HepG2 (cell line): Measurements from ENCODE around the gene CFL1. TPM values are rescaled to one million over a fixed set of nuclear protein-coding genes. Genes with fewer than 3 reads are reported as not detected.

Source experiments
- CCDC6 ChIP-seq: sonication (generic); formaldehyde crosslinking; IDR thresholded peaks from 2 replicates; pipeline ENCODE4 v1.8.1; 2022; ENCODE audit warnings: mild to moderate bottlenecking, missing genetic modification reagents, moderate library complexity
- ETV5 ChIP-seq: IDR thresholded peaks from 2 replicates; pipeline ENCODE4 v1.6.1; 2018; ENCODE audit warnings: missing biosample characterization, missing genetic modification reagents, inconsistent platforms, borderline replicate concordance
- FOXJ3 ChIP-seq: sonication (generic); formaldehyde crosslinking; IDR thresholded peaks from 2 replicates; pipeline ENCODE4 v1.4.0; 2020; ENCODE audit warnings: missing genetic modification reagents, mild to moderate bottlenecking, borderline replicate concordance
- GTF2F1 ChIP-seq: fragments of 150-350 bp; IDR thresholded peaks from 2 replicates; pipeline ENCODE4 v1.6.1; 2014; ENCODE audit warnings: low read length
- GZF1 ChIP-seq: sonication (generic); formaldehyde crosslinking; IDR thresholded peaks from 2 replicates; pipeline ENCODE4 v1.5.1; 2020; ENCODE audit warnings: mild to moderate bottlenecking, missing genetic modification reagents
- HNRNPH1 ChIP-seq: fragments of 200-400 bp; formaldehyde crosslinking; optimal IDR thresholded peaks from 2 replicates; pipeline ENCODE3; 2017; ENCODE audit warnings: mild to moderate bottlenecking, low read depth, low read length
- KDM5A ChIP-seq: fragments of 200-600 bp; sonication (generic); IDR thresholded peaks from 2 replicates; pipeline ENCODE4 v1.7.0; 2018; ENCODE audit warnings: antibody characterized with exemption, mild to moderate bottlenecking, low read length, borderline replicate concordance
- KLF6 ChIP-seq: IDR thresholded peaks from 2 replicates; pipeline ENCODE4 v1.8.0; 2016; ENCODE audit warnings: missing biosample characterization, missing genetic modification reagents
- KMT2A ChIP-seq: sonication (generic); formaldehyde crosslinking; IDR thresholded peaks from 2 replicates; pipeline ENCODE4 v1.4.0; 2020; ENCODE audit warnings: missing genetic modification reagents
- NFYC ChIP-seq: IDR thresholded peaks from 2 replicates; pipeline ENCODE4 v1.6.1; 2016; ENCODE audit warnings: missing genetic modification reagents, missing compliant biosample characterization
- NR0B2 ChIP-seq: sonication (generic); formaldehyde crosslinking; IDR thresholded peaks from 2 replicates; pipeline ENCODE4 v1.4.0; 2020; ENCODE audit warnings: mild to moderate bottlenecking, missing genetic modification reagents
- PBX3 ChIP-seq: sonication (generic); formaldehyde crosslinking; IDR thresholded peaks from 2 replicates; pipeline ENCODE4 v1.8.1; 2023; ENCODE audit warnings: missing genetic modification reagents, inconsistent platforms, borderline replicate concordance
- POLR2A ChIP-seq, 2 experiments: IDR thresholded peaks; 2 replicates each; pipeline ENCODE4 v1.6.1; 2011; ENCODE audit warnings: low read depth in 2 of 2, low read length in 2 of 2, mild to moderate bottlenecking in 1 of 2, moderate library complexity in 1 of 2; ENCODE audit not compliant: insufficient read depth in 1 of 2
- RARG ChIP-seq: sonication (generic); formaldehyde crosslinking; IDR thresholded peaks from 2 replicates; pipeline ENCODE4 v1.4.0; 2020; ENCODE audit warnings: low read depth, mild to moderate bottlenecking, missing genetic modification reagents
- SATB2 ChIP-seq: sonication (generic); formaldehyde crosslinking; IDR thresholded peaks from 2 replicates; pipeline ENCODE4 v1.5.0; 2020; ENCODE audit warnings: missing genetic modification reagents
- TEAD3 ChIP-seq: optimal IDR thresholded peaks from 2 replicates; pipeline ENCODE3; 2016; ENCODE audit warnings: borderline replicate concordance
- YEATS2 ChIP-seq: sonication (generic); formaldehyde crosslinking; IDR thresholded peaks from 2 replicates; pipeline ENCODE4 v1.4.0; 2020; ENCODE audit warnings: missing genetic modification reagents, borderline replicate concordance
- ZFX ChIP-seq: sonication (generic); formaldehyde crosslinking; IDR thresholded peaks from 2 replicates; pipeline ENCODE4 v1.4.0; 2020; ENCODE audit warnings: mild to moderate bottlenecking, low read depth, missing genetic modification reagents, moderate library complexity
- ZNF253 ChIP-seq: sonication (generic); formaldehyde crosslinking; IDR thresholded peaks from 2 replicates; pipeline ENCODE4 v1.8.0; 2022; ENCODE audit warnings: mild to moderate bottlenecking, missing genetic modification reagents, borderline replicate concordance
- ZNF337 ChIP-seq: sonication (generic); formaldehyde crosslinking; IDR thresholded peaks from 2 replicates; pipeline ENCODE4 v1.5.1; 2020; ENCODE audit warnings: missing genetic modification reagents, low read depth, mild to moderate bottlenecking, borderline replicate concordance
- ZNF431 ChIP-seq: sonication (generic); formaldehyde crosslinking; IDR thresholded peaks from 2 replicates; pipeline ENCODE4 v1.9.0; 2022; ENCODE audit warnings: missing genetic modification reagents, low read depth, mild to moderate bottlenecking, borderline replicate concordance
- ZNF552 ChIP-seq: sonication (generic); formaldehyde crosslinking; IDR thresholded peaks from 2 replicates; pipeline ENCODE4 v1.9.0; 2022; ENCODE audit warnings: missing genetic modification reagents, mild to moderate bottlenecking, borderline replicate concordance
- ZNF670 ChIP-seq: sonication (generic); formaldehyde crosslinking; IDR thresholded peaks from 2 replicates; pipeline ENCODE4 v1.8.0; 2022; ENCODE audit warnings: mild to moderate bottlenecking, missing genetic modification reagents, borderline replicate concordance
- ZNF792 ChIP-seq: IDR thresholded peaks from 2 replicates; pipeline ENCODE4 v1.6.1; 2016
- polyA plus RNA-seq, 8 experiments: library from polyadenylated mRNA; depleted of rRNA in 3 of 8; stranded (reverse) in 7 of 8; unstranded in 1 of 8; fragments of >200 nt; fragmentation: Illumina TruSeq in 4 of 8; extraction: Trizol in 4 of 8; gene quantifications; 2 replicates each; pipeline versions ENCODE4 v1.2.1 to v1.2.3, GENCODE V29; 2011 to 2016; ENCODE audit warnings: low read depth in 4 of 8, missing spikeins in 1 of 8, mixed read lengths in 1 of 8; ENCODE audit not compliant: insufficient read depth in 1 of 8
- total RNA-seq, 5 experiments: library from RNA; depleted of rRNA; stranded (reverse); fragments of >200 nt; fragmentation: Illumina TruSeq; extraction: Trizol; gene quantifications; 2 replicates each; pipeline ENCODE4 v1.2.3, GENCODE V29; 2016; ENCODE audit warnings: low read depth in 1 of 5
- TF ChIP-seq, protein P1 (sequence below): sonication (generic); formaldehyde crosslinking; IDR thresholded peaks from 2 replicates; pipeline ENCODE4 v1.5.1; 2020; ENCODE audit warnings: mild to moderate bottlenecking, missing genetic modification reagents, borderline replicate concordance

The CFL1 gene
- total and polyA plus RNA-seq, 2 of the 13 experiments (the other 11 are each of a cell fraction or from before 2014, with no cell fraction given) = 379 to 383 TPM

GRCh38 chr11:65888163-65888814, 30.3 kb upstream of the CFL1 start, which contains the start of gene FIBP (continued):
- no peak for TF ChIP-seq NR0B2 (CRISPR knock-in tag)
- TF ChIP-seq KDM5A = peak; percentile 24; the same call in 1 of the 2 replicates
- peak; percentile 82; the same call in 1 of the 2 replicates for TF ChIP-seq KMT2A (CRISPR knock-in tag)
- TF ChIP-seq KLF6 (CRISPR knock-in tag) = no peak
- TF ChIP-seq RARG = no peak
- TF ChIP-seq CCDC6 = no peak; the same call in 1 of the 2 replicates
- TF ChIP-seq ZNF552 (CRISPR knock-in tag) = no peak
- 0 out of 2 replicates have a peak, but pooled peaks have one; percentile 25 for TF ChIP-seq PBX3 (CRISPR knock-in tag)
- peak; percentile 63; the same call in 1 of the 2 replicates for TF ChIP-seq YEATS2 (CRISPR knock-in tag)
- no peak for TF ChIP-seq ZNF253
- TF ChIP-seq NFYC (CRISPR knock-in tag) = peak; percentile 65
- TF ChIP-seq FOXJ3 (CRISPR knock-in tag) = no peak
- peak; percentile 86 for TF ChIP-seq ETV5 (CRISPR knock-in tag)
- TF ChIP-seq SATB2 (CRISPR knock-in tag) = no peak
- TF ChIP-seq POLR2A (IDR thresholded peaks at IDR 0.05; ENCODE audit: insufficient read depth in 1 of 2, low read depth in 2 of 2, low read length in 2 of 2) = peak in 1 of 2 experiments; percentile 80; a peak in 2 of 4 replicates
- TF ChIP-seq, protein P1, sequence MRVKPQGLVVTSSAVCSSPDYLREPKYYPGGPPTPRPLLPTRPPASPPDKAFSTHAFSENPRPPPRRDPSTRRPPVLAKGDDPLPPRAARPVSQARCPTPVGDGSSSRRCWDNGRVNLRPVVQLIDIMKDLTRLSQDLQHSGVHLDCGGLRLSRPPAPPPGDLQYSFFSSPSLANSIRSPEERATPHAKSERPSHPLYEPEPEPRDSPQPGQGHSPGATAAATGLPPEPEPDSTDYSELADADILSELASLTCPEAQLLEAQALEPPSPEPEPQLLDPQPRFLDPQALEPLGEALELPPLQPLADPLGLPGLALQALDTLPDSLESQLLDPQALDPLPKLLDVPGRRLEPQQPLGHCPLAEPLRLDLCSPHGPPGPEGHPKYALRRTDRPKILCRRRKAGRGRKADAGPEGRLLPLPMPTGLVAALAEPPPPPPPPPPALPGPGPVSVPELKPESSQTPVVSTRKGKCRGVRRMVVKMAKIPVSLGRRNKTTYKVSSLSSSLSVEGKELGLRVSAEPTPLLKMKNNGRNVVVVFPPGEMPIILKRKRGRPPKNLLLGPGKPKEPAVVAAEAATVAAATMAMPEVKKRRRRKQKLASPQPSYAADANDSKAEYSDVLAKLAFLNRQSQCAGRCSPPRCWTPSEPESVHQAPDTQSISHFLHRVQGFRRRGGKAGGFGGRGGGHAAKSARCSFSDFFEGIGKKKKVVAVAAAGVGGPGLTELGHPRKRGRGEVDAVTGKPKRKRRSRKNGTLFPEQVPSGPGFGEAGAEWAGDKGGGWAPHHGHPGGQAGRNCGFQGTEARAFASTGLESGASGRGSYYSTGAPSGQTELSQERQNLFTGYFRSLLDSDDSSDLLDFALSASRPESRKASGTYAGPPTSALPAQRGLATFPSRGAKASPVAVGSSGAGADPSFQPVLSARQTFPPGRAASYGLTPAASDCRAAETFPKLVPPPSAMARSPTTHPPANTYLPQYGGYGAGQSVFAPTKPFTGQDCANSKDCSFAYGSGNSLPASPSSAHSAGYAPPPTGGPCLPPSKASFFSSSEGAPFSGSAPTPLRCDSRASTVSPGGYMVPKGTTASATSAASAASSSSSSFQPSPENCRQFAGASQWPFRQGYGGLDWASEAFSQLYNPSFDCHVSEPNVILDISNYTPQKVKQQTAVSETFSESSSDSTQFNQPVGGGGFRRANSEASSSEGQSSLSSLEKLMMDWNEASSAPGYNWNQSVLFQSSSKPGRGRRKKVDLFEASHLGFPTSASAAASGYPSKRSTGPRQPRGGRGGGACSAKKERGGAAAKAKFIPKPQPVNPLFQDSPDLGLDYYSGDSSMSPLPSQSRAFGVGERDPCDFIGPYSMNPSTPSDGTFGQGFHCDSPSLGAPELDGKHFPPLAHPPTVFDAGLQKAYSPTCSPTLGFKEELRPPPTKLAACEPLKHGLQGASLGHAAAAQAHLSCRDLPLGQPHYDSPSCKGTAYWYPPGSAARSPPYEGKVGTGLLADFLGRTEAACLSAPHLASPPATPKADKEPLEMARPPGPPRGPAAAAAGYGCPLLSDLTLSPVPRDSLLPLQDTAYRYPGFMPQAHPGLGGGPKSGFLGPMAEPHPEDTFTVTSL (CRISPR knock-in tag) = no peak
- TF ChIP-seq ZNF670 (CRISPR knock-in tag) = no peak
- peak; percentile 71 for TF ChIP-seq ZFX
- TF ChIP-seq HNRNPH1 = no peak
- TF ChIP-seq GTF2F1 = no peak
- peak; percentile 59; the same call in 1 of the 2 replicates for TF ChIP-seq ZNF792 (CRISPR knock-in tag)
- no peak for TF ChIP-seq ZNF337 (CRISPR knock-in tag)
- no peak for TF ChIP-seq ZNF431
- peak; percentile 59 for TF ChIP-seq TEAD3 (CRISPR knock-in tag)
- no peak for TF ChIP-seq GZF1
